Tongue (tissue), 2 donors: ENCODE measurements around the gene FBXW5. TPM values are rescaled to one million over a fixed set of nuclear protein-coding genes. Genes with fewer than 3 reads are reported as not detected.

Source experiments
- DNase-seq: peaks from one replicate; pipeline ENCODE4 v3.0.0-alpha.2; 2015
- total RNA-seq: library from RNA; depleted of rRNA; stranded (reverse); fragments of >200 nt; gene quantifications from one replicate; pipeline ENCODE4 v1.2.3, GENCODE V29; 2014

FBXW5 gene
- total RNA-seq, 1 donor from 2014 or later: 95.9 TPM

DNA sequence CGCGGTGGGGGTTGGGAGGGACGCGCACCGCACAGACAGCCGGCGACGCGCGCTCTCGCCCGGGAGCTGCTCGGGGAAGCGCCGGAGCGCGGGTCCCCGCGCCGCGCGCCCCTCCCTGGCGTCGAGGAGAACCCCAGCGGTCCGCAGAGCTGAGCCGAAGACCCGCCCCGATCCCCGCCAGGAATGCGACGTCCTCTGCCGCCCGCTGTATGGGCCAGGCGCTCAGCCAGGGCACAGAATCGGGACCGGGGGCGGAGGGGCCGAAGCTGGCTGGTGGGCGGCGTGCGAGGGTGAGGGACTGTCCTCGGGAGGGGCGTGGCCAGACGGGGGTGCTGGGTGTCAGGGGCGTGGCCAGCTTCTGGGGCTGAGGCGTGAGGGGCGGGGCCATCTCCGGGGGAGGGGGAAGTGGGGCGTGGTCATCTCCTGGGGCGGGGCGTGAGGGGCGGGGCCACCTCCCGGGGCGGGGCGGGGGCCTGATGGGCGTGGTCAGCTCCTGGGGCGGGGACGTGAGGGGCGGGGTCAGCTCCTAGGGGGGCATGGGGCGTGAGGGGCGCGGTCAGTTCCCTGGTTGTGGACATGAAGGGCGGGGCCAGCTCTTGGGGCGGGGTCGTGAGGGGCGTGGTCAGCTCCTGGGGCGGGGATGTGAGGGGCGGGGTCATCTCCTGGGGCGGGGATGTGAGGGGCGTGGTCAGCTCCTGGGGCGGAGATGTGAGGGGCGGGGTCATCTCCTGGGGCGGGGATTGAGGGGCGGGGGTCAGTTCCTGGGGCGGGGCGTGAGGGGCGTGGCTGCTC, 33.7 kb upstream of the FBXW5 start:
- peak; percentile 67 for DNase-seq

GRCh38 chr9:136977649-136978072, 33.1 kb upstream of the FBXW5 start:
- DNase-seq: no peak

GRCh38 chr9:136977223-136977622, 32.7 kb upstream of the FBXW5 start, which contains the start of gene PTGDS:
PTGDS (plus strand) TSS chr9:136977504; CDS start chr9:136977579, 75 bp downstream.
- peak; percentile 66 for DNase-seq

DNA sequence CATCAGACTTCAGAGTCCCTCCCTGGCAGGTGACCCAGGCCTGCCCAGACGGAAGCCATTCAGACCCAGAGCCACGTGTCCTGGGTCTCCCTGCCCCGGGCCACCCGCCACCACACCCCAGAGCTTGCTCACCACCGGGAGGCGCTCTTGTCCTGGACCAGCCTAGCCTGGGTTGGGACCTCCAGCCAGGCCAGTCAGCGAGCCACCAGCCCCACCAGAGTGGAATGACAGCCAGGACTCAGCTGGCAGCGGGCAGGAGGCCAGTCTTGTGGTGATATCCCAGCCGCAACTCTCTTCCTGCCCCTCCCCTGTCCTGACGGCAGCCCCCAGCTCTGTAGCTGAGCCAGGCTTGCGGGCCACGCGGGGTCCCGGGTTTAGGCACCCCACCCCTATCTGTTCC, 31.1 kb upstream of the FBXW5 start:
- DNase-seq: peak; percentile 67

GRCh38 chr9:136974817-136975535, 30.4 kb upstream of the FBXW5 start:
- DNase-seq: no peak

DNA sequence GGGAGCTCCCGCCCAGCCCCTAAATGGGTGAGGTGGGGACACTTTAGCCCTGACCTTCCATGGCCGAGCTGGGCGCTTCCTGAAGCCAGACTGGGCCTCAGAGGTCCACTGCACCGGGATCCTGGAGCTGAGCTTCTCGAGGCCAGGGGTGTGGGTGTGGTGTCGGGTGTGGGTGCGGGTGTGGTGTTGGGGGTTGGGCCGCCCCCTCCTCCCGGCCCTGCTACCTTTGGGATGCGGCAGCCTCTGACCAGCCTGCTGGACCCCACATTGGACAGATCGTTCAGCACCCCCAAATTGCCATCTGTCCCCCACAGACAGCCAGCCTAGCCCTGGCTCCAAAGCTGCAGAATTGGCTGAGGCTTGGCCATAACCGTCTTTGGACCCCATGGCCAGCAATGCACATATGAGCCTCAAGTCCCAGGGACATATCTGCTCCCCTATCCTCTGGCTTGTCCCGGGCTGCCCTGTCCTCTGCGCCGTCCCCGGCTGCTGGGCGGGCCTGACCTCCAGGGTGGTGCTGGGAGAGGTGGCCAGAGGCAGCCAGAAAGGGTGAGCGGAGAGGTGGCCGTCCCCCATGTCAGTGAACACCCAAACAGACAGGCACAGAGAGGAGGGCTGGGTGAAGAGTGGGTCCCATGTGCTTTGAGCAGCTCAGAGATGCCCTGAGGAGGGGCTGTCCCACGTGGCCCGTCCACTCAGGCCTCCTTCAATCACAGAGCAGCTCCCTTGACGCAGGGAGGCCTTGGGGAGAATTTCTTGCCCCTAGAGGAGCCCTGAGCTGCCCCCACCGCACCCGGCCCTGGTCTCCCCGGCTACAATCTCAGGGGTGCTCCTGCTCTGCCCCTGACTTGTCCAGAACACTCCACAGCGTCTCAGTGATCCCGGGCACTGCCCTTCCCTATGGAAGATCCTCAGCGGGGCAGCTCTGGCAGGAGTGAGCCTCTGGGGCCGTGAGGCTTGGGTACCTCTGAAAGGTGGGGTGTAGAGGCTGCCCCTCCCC, 29.4 kb upstream of the FBXW5 start:
- DNase-seq: no peak

GRCh38 chr9:136972743-136973142, 28.2 kb upstream of the FBXW5 start:
- no peak for DNase-seq

GRCh38 chr9:136972335-136972734, 27.8 kb upstream of the FBXW5 start:
- no peak for DNase-seq

- DNase-seq: no peak
Observed at GRCh38 chr9:136971746-136972145, 27.2 kb upstream of the FBXW5 start.

GRCh38 chr9:136970361-136970760, 25.8 kb upstream of the FBXW5 start:
- DNase-seq: no peak

GRCh38 chr9:136969774-136970173, 25.2 kb upstream of the FBXW5 start:
- no peak for DNase-seq

DNA sequence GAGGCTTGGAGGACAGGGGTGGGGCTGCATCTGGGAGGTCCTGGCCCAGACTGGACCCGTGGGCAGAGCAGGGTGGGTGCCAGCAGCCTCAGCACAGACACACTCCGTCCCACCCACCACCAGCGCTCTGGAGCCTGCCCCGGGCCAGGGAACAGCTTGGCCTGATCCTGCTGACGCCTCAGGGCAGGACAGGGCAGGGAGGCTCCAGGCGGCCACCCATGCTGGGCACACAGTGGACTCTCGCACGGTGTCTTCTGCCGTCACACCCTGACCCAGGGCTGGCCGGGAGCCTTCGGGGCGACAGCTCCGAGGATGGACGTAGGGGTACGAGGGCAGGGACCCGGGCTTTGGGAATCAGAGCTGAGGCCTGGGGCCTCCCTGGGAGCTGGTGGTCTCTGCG, 24.6 kb upstream of the FBXW5 start:
- no peak for DNase-seq

GRCh38 chr9:136968333-136969127, 24.0 kb upstream of the FBXW5 start:
- no peak for DNase-seq

GRCh38 chr9:136965771-136966484, 21.4 kb upstream of the FBXW5 start:
- no peak for DNase-seq

GRCh38 chr9:136964833-136965422, 20.4 kb upstream of the FBXW5 start:
- no peak for DNase-seq

- no peak for DNase-seq
Observed at GRCh38 chr9:136964171-136964689, 19.7 kb upstream of the FBXW5 start.

DNA sequence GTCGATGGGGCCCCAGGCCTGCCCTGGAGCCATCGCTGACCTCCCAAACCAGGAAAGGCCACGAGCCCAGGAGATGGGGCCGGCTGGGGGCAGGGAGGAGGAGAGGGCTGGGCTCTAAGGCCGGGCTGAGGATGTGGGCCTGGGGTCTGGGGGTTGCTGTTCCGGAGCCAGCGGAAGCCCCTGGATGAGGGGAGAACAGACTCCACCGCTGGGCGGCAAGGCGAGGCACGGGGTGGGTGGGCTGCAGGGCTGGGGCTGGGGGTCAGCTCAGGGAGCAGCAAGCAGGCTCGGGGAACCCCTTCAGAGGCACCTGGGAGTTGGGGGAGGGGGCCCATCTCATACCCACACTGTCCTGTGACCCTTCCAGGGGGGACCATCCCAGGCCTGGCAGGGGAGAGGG, 19.2 kb upstream of the FBXW5 start:
- no peak for DNase-seq

DNA sequence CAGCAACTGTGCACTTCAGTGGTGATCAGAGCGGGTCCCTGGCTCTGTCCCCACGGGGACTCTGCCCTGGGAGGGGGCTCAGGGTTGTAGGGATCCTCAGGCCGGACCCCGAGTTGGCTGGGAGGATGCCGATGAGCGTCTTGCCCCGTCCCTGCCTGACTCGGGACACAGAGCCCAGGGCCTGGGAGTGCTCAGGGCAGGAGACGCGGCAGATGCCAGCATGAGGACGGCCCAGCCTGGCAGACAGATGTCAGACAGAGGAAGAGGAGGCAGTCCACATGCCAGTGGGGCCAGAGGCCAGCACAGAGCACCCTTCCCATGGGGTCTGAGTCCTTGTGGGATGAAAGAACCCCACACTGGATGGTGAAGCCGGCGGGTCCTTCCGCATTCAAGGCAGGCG, 18.8 kb upstream of the FBXW5 start:
- no peak for DNase-seq

DNA sequence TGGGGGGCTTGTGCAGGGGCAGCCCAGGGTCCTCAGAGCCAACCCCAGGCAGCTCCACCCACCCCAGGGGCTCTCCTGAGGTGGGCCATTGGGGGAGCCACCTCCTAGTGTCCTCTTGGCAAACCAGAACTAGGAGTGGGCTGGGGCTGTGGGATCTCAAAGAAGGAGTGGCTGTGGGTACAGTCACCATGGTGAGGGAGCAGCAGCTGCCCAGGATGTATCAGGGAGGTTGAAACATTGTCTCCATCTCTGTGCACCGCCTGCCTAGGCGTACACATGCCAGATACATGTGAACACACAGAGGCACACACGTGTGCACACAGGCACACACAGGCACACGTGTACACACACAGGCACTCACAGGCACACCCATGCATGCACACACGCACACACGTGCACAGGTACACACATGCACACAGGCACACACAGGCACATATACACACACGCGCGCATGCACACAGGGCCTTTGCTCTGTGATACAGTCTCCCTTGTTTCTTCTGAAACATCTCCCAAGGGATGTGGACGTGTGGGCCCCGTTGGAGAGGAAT, 18.2 kb upstream of the FBXW5 start:
- DNase-seq: no peak

DNA sequence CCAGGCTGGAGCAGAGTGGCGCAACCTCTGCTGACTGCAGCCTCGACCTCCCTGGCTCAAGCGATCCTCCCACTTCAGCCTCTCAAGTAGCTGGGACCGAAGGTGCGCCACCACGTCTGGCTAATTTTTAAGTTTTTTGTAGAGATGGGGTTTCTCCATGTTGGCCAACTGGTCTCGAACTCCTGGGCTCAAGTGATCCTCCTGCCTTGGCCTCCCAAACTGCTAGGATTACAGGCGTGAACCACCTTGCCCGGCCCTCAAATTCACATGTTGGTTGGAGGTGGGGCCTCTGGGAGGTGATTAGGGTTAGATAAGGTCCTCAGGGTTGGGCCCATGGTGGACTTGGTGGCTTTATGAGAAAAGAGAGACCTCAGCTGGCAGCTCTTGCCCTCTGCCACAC, 17.6 kb upstream of the FBXW5 start:
- DNase-seq: no peak
